NCI-H1092 treated with DMSO at 0.1 percent for 48 hours (cell line): ENCODE results near the gene ASIP.

Experiments used
- DNase-seq: peaks from one replicate; lab custom pipeline; 2025; lab: John Stamatoyannopoulos, UW

The ASIP gene

DNA sequence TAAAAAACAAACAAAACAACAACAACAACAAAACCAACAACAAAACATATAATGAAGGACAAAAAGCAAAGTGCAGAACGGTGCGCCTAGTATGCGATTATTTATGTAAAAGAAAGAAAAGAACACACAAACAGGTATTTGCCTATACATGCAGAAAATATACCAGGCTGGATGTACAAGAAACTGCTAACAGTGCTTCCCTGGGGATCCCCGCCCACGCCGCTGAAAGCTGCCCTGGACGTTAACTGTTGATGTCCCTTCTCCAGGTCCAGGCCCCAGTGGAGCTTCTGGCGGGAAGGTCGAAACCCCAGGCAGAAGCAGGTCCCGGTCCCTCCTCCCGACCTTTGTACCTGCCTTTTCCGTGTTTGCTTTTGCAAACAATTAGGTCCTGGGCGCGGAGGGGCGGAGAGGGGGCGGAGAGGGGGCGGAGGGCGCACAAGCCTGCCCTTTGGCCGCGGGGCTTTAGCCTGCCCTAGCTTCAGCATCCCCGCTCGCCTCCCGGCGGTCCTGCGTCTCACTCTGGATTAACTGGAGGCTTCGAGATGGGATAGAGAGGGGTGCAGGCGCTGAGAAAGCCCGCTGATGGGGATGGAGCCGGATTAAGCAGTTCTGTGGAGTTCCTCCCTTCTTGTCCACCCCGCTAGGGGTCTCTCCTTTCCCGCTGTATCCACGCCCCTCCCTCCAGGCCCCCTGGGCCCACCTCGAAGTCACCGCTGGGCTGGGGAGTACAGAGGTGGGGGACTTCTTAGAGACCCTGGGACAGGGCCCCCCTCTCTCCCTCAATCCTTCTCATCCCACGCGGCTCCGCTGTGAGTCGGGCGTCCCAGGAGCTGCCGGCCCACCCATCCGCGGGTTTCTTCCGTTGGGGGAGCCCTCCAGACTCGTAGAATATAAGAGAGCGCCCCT, 70.1 kb downstream of the ASIP start:
- no peak for DNase-seq

DNA sequence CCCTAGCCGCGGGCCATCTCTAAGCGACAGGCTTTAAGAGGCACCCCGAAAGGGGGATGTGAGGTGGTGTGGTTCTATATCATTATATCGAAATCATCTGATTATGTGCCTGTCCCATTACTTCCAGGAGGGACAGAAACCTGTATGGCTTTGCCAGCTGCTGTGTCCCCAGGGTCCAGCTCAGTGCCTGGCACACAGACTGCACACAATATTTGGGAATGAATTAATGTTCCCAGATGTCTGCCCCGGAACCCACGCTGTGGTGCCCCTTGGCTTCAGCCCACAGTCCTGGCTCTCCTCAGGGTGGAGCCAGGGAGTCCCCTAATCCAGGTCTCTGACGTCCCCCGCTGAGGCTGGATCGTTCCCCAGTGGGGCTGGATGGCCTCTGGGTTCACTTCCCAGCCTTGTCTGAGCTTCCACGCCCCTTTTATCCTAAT, 70.8 kb downstream of the ASIP start:
- DNase-seq: no peak

DNA sequence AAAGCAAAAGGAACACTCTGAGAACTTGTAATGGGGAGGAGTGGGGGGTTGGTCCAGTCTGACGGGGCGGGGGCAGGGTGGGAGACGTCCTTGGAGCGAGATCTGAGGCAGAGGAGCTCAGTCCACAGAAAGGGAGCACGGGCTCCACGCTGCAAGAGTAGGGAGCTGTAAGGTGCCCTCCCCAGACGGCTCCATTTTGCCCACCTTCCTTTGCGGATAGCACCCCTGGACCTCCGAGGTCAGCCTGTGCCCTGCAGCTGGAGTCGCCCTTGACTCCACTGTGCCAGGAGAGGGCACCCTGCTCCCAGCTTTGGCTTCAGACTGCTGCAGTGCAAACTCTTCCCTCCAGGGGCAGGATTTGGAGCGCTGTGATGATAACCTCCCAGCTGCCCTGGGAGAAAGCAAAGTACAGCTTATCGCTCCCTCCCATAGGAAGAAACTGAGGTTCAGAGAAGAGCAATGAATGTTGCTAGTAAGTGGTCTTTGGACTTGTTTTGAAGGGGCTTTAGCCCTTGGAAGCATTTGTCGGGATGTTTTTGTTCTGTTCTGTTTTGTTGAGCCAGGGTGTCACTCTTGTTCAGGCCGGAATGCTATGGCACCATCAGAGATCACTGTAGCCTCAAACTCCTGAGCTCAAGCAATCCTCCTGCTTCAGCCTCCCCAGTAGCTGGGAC, 71.5 kb downstream of the ASIP start:
- DNase-seq: peak; percentile 86

DNA sequence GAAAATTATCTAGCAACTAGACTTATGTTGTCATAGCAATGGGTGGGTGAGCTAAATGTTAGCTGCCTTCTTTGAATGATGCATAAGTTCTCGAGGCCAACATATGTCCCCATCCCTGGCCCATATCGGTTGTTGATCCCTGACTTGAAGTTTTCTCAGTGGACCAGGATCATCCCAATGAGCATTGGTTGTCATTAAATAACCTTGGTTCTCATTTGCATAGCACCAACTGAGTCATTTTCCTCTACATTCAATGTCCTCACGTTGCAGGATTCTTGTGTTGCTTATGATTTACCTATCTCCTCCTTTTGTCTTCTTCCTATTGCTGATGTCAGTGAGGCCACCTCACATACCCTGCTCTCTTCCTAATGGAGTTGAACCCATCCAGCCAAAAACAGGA, 74.0 kb downstream of the ASIP start:
- no peak for DNase-seq

DNA sequence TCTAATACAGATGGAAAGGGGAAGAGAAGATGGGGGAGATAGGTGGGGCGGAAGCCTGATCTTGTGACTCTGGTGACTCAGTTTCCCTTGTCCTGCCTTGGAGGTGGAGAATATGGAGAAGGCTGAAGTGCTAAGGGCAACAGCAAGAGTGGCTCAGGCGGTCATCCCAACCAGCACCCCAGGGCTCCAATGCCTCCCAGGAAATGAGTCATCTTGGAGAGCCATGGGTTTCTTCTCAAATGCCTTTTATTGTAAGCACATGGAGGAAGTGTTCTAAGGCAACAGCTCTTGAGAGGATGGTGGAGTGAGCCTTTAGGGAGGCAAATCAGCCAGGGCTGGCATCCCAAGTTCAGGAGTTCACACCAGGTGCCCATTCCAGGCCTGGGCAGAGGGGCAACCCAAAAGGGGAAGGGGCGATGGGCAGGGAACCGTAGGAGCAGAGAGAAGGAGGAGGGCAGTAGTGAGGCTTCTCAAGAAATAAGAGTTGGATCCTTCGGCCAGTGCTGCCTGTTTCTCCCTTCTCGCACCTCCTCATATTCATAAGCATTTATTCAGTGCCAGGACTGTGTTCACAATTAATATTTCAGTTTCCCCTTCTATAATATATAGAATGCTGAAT, 75.1 kb downstream of the ASIP start:
- DNase-seq: no peak
